ENCODE results near the gene CYP2J2.
"Not testable (repeated sequence)": the region's sequence is repeated elsewhere in the genome, so short reads cannot be mapped to it uniquely, and the experiment has no call there.

The CYP2J2 gene

GRCh38 chr1:59919746-59920145 is 6.8 kb downstream of the CYP2J2 start:
- DNase-seq (ENCODE audit: low read depth in 3 of 3, low spot score in 1 of 3), result no peak

DNA sequence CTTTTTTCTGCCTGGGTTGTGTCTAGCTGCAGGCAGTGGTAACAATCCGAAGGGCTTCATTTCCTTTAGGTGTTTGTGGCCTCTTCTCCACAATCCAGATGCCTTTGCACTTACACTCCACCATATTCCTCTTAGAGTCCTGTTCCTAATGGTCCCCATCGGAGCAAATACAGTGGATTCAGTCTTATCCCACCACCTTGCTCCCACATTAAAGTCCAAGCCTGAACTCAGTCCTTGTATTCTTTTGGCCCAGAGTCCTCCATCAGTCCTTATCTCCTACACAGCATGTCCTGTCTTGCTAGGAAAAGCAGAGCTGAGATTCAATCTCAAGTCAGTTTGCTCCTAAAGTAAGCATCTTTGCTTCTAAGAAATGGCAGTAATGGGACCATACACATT is 8.8 kb downstream of the CYP2J2 start:
- no peak for DNase-seq (ENCODE audit: low read depth in 3 of 3, low spot score in 1 of 3)

- no peak for DNase-seq (ENCODE audit: low read depth in 3 of 3, low spot score in 1 of 3)
Measured at GRCh38 chr1:59917026-59917784, 9.4 kb downstream of the CYP2J2 start.

DNA sequence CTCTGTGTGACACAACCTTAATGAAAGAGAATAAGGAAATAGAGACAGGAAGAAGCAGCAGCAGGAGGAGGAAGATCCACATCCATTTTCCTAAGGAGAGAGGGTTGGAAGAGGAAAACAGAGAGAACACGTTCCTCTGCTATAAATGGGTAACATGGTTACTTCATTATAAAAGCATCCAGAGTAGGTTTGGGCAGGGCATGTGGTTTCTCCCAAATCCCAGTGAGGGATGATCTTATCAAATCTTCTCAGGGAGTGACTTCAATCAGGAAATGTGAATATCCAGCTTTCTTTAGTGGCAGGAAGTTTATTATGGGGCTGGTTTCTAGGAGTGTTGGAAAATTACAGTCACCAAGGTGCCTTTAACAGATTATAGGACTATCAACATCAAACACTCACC is 11.1 kb downstream of the CYP2J2 start:
- no peak for DNase-seq (ENCODE audit: low read depth in 3 of 3, low spot score in 1 of 3)

DNA sequence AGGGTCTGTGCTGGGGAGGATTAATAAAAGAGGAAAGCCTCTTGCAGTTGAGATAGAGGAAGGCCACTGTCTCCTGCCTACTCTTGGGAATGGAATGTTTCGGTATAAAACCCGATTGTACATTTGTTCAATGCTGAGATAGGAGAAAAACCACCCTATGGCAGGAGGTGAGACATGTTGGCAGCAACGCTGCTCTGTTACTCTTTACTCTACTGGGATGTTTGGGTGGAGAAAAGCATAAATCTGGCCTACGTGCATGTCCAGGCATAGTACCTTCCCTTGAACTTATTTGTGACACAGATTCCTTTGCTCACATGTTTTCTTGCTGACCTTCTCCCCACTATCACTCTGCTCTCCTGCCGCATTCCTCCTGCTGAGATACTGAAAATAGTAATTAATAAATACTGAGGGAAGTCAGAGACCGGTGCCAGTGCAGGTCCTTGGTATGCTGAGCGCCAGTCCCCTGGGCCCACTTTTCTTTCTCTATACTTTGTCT is 11.7 kb downstream of the CYP2J2 start:
- DNase-seq (ENCODE audit: low read depth in 3 of 3, low spot score in 1 of 3), result not testable (repeated sequence)

- no peak for DNase-seq (ENCODE audit: low read depth in 3 of 3, low spot score in 1 of 3)
Measured at GRCh38 chr1:59908682-59909081, 17.9 kb downstream of the CYP2J2 start.

DNA sequence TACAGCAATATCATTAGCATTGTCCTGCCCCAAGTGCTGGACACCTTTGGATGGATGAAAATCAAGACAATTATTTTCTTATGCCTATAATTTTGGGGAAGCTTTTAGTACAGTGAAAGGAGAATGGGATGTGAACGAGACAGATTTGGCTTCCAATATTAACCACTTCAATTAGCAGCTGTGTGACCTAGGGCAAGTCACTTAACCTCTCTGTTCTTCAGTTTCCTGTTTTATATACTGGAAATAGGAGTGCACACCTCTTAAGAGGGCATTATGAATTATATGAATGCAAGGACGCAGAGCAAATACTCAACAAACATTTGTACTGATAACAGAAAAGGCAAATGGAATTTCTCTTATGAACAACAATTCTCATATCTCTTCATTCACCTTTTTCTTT is 18.5 kb downstream of the CYP2J2 start:
- no peak for DNase-seq (ENCODE audit: low read depth in 3 of 3, low spot score in 1 of 3)

GRCh38 chr1:59906931-59907330 is 19.6 kb downstream of the CYP2J2 start:
- DNase-seq (ENCODE audit: low read depth in 3 of 3, low spot score in 1 of 3), result no peak

DNA sequence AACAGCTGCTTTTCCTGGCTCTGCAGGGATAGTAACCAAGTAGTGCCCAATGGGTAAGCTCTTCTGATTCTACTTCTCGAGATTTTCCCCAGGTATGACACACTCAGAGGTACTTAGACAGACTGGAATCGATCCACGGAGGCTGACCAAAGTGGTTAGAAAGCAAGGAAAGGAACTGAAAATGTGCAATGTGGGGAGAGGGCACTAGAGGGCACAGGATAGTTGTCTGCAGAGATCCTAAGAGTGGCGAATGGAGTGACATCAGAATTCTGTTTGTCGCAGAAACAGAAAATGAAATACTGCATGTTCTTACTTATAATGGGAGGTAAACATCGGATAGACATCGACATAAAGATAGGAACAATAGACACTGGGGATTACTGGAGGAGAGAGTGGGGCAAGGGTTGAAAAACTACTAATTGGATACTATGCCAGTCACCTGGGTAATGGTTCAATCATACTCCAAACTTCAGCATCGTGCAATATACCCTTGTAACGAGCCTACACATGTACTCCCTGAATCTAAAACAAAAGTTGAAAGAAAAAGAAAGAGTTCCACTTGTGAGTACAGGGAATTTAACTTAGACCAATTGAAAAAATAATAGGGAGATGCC is 23.3 kb downstream of the CYP2J2 start:
- DNase-seq (ENCODE audit: low read depth in 3 of 3, low spot score in 1 of 3), result no peak

DNA sequence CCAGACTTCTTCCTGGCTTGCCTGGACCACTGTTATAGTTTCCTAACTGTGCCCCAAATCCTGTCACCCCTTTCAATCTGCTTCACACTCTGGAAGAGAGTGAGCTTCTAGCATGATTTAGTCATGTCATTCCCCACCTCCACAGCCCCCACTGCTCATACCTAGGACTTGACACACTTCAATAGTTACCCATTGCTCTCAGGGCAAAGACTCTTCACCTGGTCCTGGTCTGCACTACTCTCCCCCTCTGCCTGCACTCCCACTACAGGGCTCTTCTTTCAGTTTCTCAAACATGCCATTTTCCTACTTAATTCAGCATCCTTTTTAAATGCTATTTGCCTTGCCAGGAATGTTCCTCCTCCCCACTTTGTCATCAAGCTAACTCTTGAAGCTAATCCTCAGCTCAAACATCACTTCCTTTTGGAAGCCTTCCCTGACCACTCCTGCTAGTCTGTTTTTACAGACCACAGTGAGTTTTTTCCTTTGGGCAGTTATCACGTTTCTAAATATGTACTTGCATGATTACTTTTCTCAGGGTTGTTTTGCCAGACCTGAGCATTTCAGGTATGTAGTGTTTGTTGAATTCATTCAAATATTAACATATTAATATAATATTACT is 24.7 kb downstream of the CYP2J2 start:
- no peak for DNase-seq (ENCODE audit: low read depth in 3 of 3, low spot score in 1 of 3)

DNA sequence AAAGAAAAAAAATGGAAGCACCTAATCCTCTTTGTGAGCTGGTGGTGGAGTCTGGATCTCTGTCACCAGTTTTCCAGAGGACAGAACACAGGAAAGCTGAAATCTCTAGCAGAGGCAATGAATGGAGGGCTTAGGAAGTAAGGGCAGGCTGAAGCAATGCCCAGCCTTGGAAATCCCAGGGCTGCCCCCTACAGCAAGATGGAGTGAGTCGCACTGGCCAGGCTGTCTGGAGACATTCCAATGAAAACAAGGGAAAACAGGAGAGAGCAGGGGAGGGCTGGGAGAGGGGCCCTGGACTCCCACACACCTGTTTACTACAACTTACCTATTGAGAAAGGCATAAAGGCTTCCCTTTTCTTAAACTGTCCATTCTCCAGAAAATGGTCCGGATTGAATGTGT is 25.9 kb downstream of the CYP2J2 start:
- no peak for DNase-seq (ENCODE audit: low read depth in 3 of 3, low spot score in 1 of 3)

DNA sequence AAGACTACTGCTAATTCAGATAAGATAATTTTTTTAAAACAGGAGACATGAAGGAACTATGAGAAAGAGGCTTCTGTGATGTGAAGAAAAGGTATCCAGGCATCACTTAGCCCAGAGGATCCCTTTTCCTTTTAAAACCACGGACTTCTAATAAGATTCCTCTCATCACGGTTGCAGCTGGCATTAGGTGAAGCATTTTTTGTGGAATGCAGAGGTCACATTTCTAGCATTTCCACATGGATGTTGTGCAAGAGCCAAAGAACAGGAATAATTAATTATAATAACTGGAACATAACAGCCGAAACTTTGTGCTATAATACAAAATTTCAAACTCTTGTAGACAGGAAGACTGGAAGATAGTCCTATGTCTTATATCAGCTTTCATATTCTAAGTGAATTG is 27.6 kb downstream of the CYP2J2 start:
- no peak for DNase-seq (ENCODE audit: low read depth in 3 of 3, low spot score in 1 of 3)

DNA sequence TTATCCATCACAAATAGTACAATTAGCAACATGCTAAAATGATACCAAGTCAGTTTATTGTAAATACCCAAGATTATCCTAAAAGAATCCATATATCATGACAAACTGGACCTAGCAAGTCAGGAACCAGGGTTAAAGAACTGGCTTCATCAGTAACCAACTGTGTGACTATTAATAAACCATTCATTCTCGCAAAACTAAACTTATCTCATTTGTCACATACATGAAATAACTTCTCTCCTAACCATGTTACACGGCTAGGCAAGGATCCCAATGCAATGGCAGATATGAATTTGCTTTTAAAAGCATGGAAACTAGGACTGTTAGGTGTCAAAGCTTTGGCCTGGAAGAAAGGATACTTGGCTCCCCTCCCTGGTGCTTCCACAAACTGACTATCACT is 29.4 kb downstream of the CYP2J2 start:
- DNase-seq (ENCODE audit: low read depth in 3 of 3, low spot score in 1 of 3), result no peak

DNA sequence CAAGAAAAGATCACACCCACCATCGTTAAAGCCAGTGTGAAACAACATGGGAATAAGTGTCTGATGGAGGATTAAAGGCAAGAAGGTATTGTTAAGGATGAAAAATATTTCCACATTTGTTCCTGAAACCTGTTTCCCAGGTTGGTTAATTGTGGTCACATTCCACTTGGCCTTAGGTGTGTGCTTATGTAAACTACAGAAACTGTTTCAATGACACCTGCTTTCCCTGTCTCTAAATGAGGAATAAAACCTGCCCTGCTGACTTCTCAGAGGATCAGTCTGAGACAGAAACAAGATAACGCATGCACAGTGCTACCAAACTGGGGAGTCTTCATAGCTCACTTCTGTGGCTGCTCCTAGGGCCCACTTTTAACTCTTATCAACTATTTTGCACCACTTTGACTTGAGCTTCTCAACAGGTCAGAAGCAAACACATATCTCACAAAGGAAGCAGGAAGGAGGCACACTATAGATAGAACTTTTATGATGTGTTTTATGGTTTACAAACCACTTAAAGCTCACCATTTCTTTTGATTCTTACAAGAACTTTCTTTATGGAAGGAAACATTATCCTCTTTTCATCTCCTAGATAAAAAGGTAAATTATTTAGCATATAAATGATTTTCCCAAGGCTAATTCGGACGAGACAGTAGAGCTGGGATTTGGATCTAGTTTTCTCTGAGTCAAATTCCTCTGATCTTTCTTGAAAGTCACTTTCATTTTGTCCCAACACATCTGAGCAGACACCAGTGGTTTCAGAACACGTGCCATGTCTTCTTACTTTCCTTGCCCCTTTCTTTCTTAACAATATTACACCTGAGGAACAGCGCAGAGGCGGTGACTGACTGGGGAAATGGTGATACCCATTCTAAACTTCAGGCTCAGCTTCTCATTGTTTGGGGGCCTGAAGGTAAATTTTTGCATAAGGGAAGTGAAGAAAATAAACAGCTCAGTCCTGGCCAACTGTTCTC is 33.4 kb downstream of the CYP2J2 start:
- DNase-seq (ENCODE audit: low read depth in 3 of 3, low spot score in 1 of 3), result no peak

- no peak for DNase-seq (ENCODE audit: low read depth in 3 of 3, low spot score in 1 of 3)
Measured at GRCh38 chr1:59885160-59885832, 41.3 kb downstream of the CYP2J2 start.

DNA sequence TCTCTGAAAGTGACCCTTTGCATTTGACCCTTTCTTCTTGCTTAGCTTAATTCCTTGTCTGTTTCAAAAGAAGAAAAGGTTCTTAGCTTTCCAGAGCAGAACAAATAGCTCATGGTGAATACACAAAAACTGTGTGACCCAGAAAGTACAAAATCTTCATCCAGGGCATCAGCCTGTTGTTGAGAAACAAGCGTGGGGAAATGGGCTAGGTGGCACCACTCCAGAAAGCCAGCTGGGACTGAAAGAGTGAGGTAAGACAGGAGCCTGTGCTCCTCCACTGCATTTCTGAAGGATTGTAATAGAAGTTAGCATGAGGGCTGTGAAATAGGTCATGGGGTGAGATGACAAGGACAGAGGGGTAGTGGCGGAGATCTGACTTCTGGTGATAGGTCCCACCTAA is 45.8 kb downstream of the CYP2J2 start:
- no peak for DNase-seq (ENCODE audit: low read depth in 3 of 3, low spot score in 1 of 3)

- DNase-seq (ENCODE audit: low read depth in 3 of 3, low spot score in 1 of 3), result no peak
Measured at GRCh38 chr1:59879996-59880505, 46.5 kb downstream of the CYP2J2 start.

- peak in 1 of 3 donors; percentile 6 for DNase-seq (ENCODE audit: low read depth in 3 of 3, low spot score in 1 of 3)
Measured at GRCh38 chr1:59879574-59879973, 47.0 kb downstream of the CYP2J2 start.

- no peak for DNase-seq (ENCODE audit: low read depth in 3 of 3, low spot score in 1 of 3)
Measured at GRCh38 chr1:59878370-59878769, 48.2 kb downstream of the CYP2J2 start.

- DNase-seq (ENCODE audit: low read depth in 3 of 3, low spot score in 1 of 3), result no peak
Measured at GRCh38 chr1:59877108-59877682, 49.4 kb downstream of the CYP2J2 start.
